IMR-90 (cell line): Measurements from ENCODE around the gene HNRNPUL1. TPM values are rescaled to one million over a fixed set of nuclear protein-coding genes. Genes with fewer than 3 reads are reported as not detected.

Experiments used
- ATAC-seq: fragments of 200-7000 bp; cut with Tn5 transposase; 2 replicates; pipeline ENCODE4 v1.9.1; 2020; ENCODE audit warnings: low read depth, mild to moderate bottlenecking, moderate library complexity
- BruUV-seq: library from RNA; stranded (reverse); fragments of 400-500 nt; replicated peaks from 2 replicates; lab custom pipeline; 2021; lab: Mats Ljungman, UMichigan
- CTCF ChIA-PET: fragments of 300-600 bp; formaldehyde crosslinking; extraction: SDS; loops from one replicate; lab custom pipeline; 2021; ENCODE audit warnings: antibody characterized with exemption; lab: Yijun Ruan, JAX
- POLR2A ChIA-PET: fragments of 300-600 bp; sonication (Branson Sonifier 250); formaldehyde crosslinking; loops from one replicate; lab custom pipeline; 2022; ENCODE audit warnings: antibody characterized with exemption; ENCODE audit not compliant: unreplicated experiment; lab: Charles Lee
- DNase-seq: peaks from one replicate; pipeline ENCODE4 v3.0.0; 2013
- H2AFZ ChIP-seq: replicated peaks from 2 replicates; pipeline ENCODE3; 2013; ENCODE audit warnings: low read length, mild to moderate bottlenecking; ENCODE audit not compliant: poor library complexity
- H2AK5ac ChIP-seq: 2 replicates; pipeline ENCODE4 v1.6.1; 2013; ENCODE audit warnings: low read depth, low read length, inconsistent platforms
- H2AK9ac ChIP-seq: replicated peaks from 2 replicates; pipeline ENCODE3; 2013; ENCODE audit warnings: mild to moderate bottlenecking, low read depth, low read length, moderate library complexity; ENCODE audit not compliant: poor library complexity
- H2BK120ac ChIP-seq: 2 replicates; pipeline ENCODE4 v1.6.1; 2013; ENCODE audit warnings: low read depth, low read length, inconsistent platforms
- H2BK15ac ChIP-seq: 3 replicates; pipeline ENCODE4 v1.6.1; 2013; ENCODE audit warnings: low read depth, low read length, inconsistent platforms
- H2BK20ac ChIP-seq: 2 replicates; pipeline ENCODE4 v1.6.1; 2013; ENCODE audit warnings: low read depth, mild to moderate bottlenecking, inconsistent platforms, low read length, moderate library complexity
- H2BK5ac ChIP-seq: 2 replicates; pipeline ENCODE4 v1.6.1; 2013; ENCODE audit warnings: mild to moderate bottlenecking, low read depth, low read length, inconsistent platforms; ENCODE audit not compliant: poor library complexity, severe bottlenecking
- H3K14ac ChIP-seq: replicated peaks from 2 replicates; pipeline ENCODE4 v1.6.1; 2013; ENCODE audit warnings: low read depth, low read length, inconsistent platforms
- H3K18ac ChIP-seq: 2 replicates; pipeline ENCODE4 v1.6.1; 2013; ENCODE audit warnings: low read depth, low read length, control low read depth
- H3K23ac ChIP-seq: 2 replicates; pipeline ENCODE4 v1.6.1; 2013; ENCODE audit warnings: low read depth, low read length, inconsistent platforms
- H3K27ac ChIP-seq: 2 replicates; pipeline ENCODE4 v1.5.1; 2013; ENCODE audit warnings: mild to moderate bottlenecking, control low read depth, low read length; ENCODE audit not compliant: insufficient read depth
- H3K27me3 ChIP-seq: 2 replicates; pipeline ENCODE4 v1.6.1; 2013; ENCODE audit warnings: low read length; ENCODE audit not compliant: control insufficient read depth, insufficient read depth
- H3K36me3 ChIP-seq: 2 replicates; pipeline ENCODE4 v1.6.1; 2013; ENCODE audit warnings: low read length, mixed read lengths; ENCODE audit not compliant: control insufficient read depth, insufficient read depth
- H3K4ac ChIP-seq: 2 replicates; pipeline ENCODE4 v1.6.1; 2013; ENCODE audit warnings: low read depth, low read length, inconsistent platforms
- H3K4me1 ChIP-seq: 2 replicates; pipeline ENCODE4 v1.6.1; 2013; ENCODE audit warnings: low read length, mixed read lengths; ENCODE audit not compliant: control insufficient read depth, insufficient read depth
- H3K4me2 ChIP-seq: 2 replicates; pipeline ENCODE4 v1.6.1; 2013; ENCODE audit warnings: low read depth, mild to moderate bottlenecking, control low read depth, low read length, moderate library complexity
- H3K4me3 ChIP-seq: 2 replicates; pipeline ENCODE4 v1.5.1; 2013; ENCODE audit warnings: low read depth, mild to moderate bottlenecking, control low read depth, low read length, moderate library complexity; ENCODE audit not compliant: insufficient read depth
- H3K56ac ChIP-seq: 2 replicates; pipeline ENCODE4 v1.6.1; 2013; ENCODE audit warnings: low read length, inconsistent platforms; ENCODE audit not compliant: insufficient read depth; ENCODE audit errors: extremely low read depth
- H3K79me1 ChIP-seq, 2 experiments: 2 replicates each; pipeline ENCODE4 v1.6.1; 2013; ENCODE audit warnings: low read length in 2 of 2, inconsistent platforms in 1 of 2, low read depth in 1 of 2
- H3K9ac ChIP-seq: 2 replicates; pipeline ENCODE4 v1.6.1; 2013; ENCODE audit warnings: low read depth, low read length, control low read depth
- H3K9me1 ChIP-seq: 2 replicates; pipeline ENCODE4 v1.6.1; 2013; ENCODE audit warnings: low read length, inconsistent platforms; ENCODE audit not compliant: insufficient read depth
- H3K9me3 ChIP-seq: 2 replicates; pipeline ENCODE4 v1.6.1; 2013; ENCODE audit warnings: low read length; ENCODE audit not compliant: control insufficient read depth, insufficient read depth
- H4K20me1 ChIP-seq: 2 replicates; pipeline ENCODE4 v1.6.1; 2013; ENCODE audit warnings: low read length, inconsistent platforms; ENCODE audit not compliant: insufficient read depth
- H4K5ac ChIP-seq: 2 replicates; pipeline ENCODE4 v1.6.1; 2013; ENCODE audit warnings: mild to moderate bottlenecking, low read depth, low read length, control low read depth
- H4K8ac ChIP-seq, 2 experiments: 2 replicates each; pipeline ENCODE4 v1.6.1; 2013; ENCODE audit warnings: low read depth in 2 of 2, low read length in 2 of 2, control low read depth in 1 of 2, inconsistent platforms in 1 of 2
- H4K91ac ChIP-seq: 2 replicates; pipeline ENCODE4 v1.6.1; 2013; ENCODE audit warnings: low read depth, low read length, inconsistent platforms; ENCODE audit not compliant: insufficient read depth
- BHLHE40 ChIP-seq: fragments of 150-350 bp; IDR thresholded peaks from 2 replicates; pipeline ENCODE4 v1.6.1; 2016; ENCODE audit warnings: mild to moderate bottlenecking, low read depth, low read length
- CHD1 ChIP-seq: IDR thresholded peaks from 2 replicates; pipeline ENCODE4 v1.6.1; 2012; ENCODE audit warnings: low read depth, low read length, improper control_type of control experiment
- MAFK ChIP-seq: IDR thresholded peaks from 2 replicates; pipeline ENCODE4 v1.6.1; 2012; ENCODE audit warnings: low read depth, low read length, improper control_type of control experiment
- MAZ ChIP-seq: IDR thresholded peaks from 2 replicates; pipeline ENCODE4 v1.6.1; 2012; ENCODE audit warnings: low read depth, mild to moderate bottlenecking, low read length, improper control_type of control experiment, moderate library complexity, borderline replicate concordance
- NFE2L2 ChIP-seq: fragments of 150-350 bp; IDR thresholded peaks from 2 replicates; pipeline ENCODE4 v1.6.1; 2016; ENCODE audit warnings: low read depth, mild to moderate bottlenecking, low read length
- POLR2A ChIP-seq: IDR thresholded peaks from 2 replicates; pipeline ENCODE4 v1.6.1; 2012; ENCODE audit warnings: mild to moderate bottlenecking, low read depth, low read length
- RAD21 ChIP-seq: IDR thresholded peaks from 2 replicates; pipeline ENCODE4 v1.6.1; 2012; ENCODE audit warnings: low read length, improper control_type of control experiment
- RCOR1 ChIP-seq: IDR thresholded peaks from 2 replicates; pipeline ENCODE4 v1.6.1; 2012; ENCODE audit warnings: mild to moderate bottlenecking, low read length, improper control_type of control experiment; ENCODE audit not compliant: insufficient replicate concordance
- SMC3 ChIP-seq: fragments of 150-350 bp; IDR thresholded peaks from 2 replicates; pipeline ENCODE4 v1.6.1; 2016; ENCODE audit warnings: low read depth, mild to moderate bottlenecking, antibody characterized with exemption, low read length, moderate library complexity
- WGBS, 2 experiments: methylation state at CpG; one replicate each; pipeline versions ENCODE4 v1.1.5 to v1.1.7; 2013; ENCODE audit warnings: missing lambda C conversion rate in 2 of 2; ENCODE audit not compliant: insufficient read length in 1 of 2; ENCODE audit errors: extremely low coverage in 2 of 2; 5-methylcytosine and 5-hydroxymethylcytosine counted together
- dilution Hi-C: fragments of 300-500 bp; cut with HindIII; formaldehyde crosslinking; loops from one replicate; pipeline ENCODE4 v1.14.3; 2018; ENCODE audit warnings: low sequenced_read_pairs; ENCODE audit not compliant: unreplicated experiment
- in situ Hi-C: fragments of 300-500 bp; cut with MboI; formaldehyde crosslinking; loops from 3 replicates; pipeline ENCODE4 v1.14.3; 2019; ENCODE audit warnings: low sequenced_read_pairs, inconsistent platforms, mixed read lengths
- intact Hi-C: fragments of 100-400 bp; cut with micrococcal nuclease; formaldehyde crosslinking; loops from 2 replicates; pipeline ENCODE4 v1.10.0; 2022
- polyA plus RNA-seq, 3 experiments: library from polyadenylated mRNA; depleted of rRNA; stranded (reverse); fragments of >200 nt; gene quantifications; 2 replicates each; pipeline ENCODE4 v1.2.3, GENCODE V29; 2012; ENCODE audit warnings: low replicate concordance in 1 of 3
- total RNA-seq: library from RNA; depleted of rRNA; stranded (reverse); fragments of >200 nt; gene quantifications from 2 replicates; pipeline ENCODE4 v1.2.3, GENCODE V29; 2012
- TF ChIP-seq, protein P1 (sequence below): conservative IDR thresholded peaks from 2 replicates; pipeline ENCODE4 v1.5.1; 2012; ENCODE audit warnings: mild to moderate bottlenecking, low read depth, low read length, improper control_type of control experiment
- TF ChIP-seq, protein P2 (sequence below): fragments of 150-350 bp; IDR thresholded peaks from 2 replicates; pipeline ENCODE4 v1.6.1; 2017; ENCODE audit warnings: mild to moderate bottlenecking, antibody characterized with exemption, low read length, low read depth
- TF ChIP-seq, protein P3 (sequence below): fragments of 150-350 bp; IDR thresholded peaks from 2 replicates; pipeline ENCODE4 v1.6.1; 2016; ENCODE audit warnings: low read depth, mild to moderate bottlenecking, low read length, moderate library complexity, borderline replicate concordance

Gene HNRNPUL1
- total and polyA plus RNA-seq, 2 of the 4 experiments (the other 2 are of a cell fraction), result 50.7 to 67.3 TPM

DNA sequence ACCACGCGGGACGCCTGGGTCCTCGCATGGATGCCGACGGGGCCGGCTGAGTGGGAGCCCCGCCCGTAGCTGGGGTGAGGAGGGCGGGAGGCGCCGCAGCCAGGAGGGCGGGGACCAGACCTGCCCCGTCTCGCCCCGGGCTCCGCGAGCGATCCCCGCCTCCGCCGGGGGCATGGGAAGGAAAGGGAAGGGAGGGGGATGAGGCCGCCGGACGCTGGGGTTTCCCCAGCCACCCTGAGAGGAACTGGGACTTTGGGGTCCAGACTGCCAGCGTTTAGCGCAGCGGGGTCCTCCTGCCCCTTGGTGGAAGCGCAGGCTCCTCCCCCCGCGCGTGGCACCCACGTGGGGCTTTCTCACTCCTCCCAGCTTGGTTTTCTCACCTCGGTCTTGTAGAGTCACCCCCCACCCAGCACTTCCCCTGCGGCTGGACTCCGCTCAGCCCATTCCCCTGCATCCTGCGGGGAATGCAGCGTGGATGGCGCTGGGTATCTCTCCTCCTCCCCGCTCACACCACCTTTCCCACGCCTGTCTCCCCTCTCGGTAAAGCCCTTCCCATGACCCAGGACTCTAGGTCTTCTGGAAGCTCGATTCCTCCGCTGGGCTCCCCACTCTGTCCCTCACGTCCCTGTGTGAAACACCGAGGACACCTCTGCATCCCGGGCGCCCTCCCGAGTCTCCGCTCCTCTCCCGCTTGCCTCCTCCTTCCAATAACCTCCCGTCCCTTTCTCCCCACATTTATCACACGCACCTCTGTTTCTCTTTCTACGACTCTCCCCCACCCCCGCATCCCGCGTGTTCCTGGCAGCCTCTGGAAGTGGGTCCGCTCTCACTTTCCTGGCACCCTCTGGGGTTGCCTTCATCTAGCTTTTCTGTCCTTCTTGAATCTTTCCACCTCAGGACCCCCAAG lies 87.4 kb downstream of the HNRNPUL1 start:
- H3K18ac ChIP-seq, result peak overlapping the region; percentile 26; the same call in 1 of the 2 replicates
- H4K8ac ChIP-seq, result peak overlapping the region in 1 of 2 experiments; percentile 28; a peak in 1 of 4 replicates
- H3K23ac ChIP-seq, result peak overlapping the region; percentile 79
- peak overlapping the region; percentile 43; the same call in 1 of the 2 replicates for H3K56ac ChIP-seq
- peak overlapping the region; percentile 68 for H2AK5ac ChIP-seq
- peak overlapping the region; percentile 98 for H3K4me2 ChIP-seq
- H2BK120ac ChIP-seq, result peak overlapping the region; percentile 52; the same call in 1 of the 2 replicates
- in situ Hi-C loops (no loop called here), intact Hi-C loops (loop anchor here (1.0 to 5.0 kb wide), 4 partner anchors 28 to 89 kb away; partner anchors contain the start of genes BCKDHA, CCDC97, EXOSC5 and HNRNPUL1), dilution Hi-C loops (no loop called here)
- H3K79me1 ChIP-seq, result peaks cover 19 to 61% of the 10 kb centered on the region in 2 experiments; a peak in 3 of 4 replicates
- peak overlapping the region; percentile 39 for H4K91ac ChIP-seq
- ChIA-PET POLR2A (interaction anchor here (0.6 to 0.8 kb wide), 2 partner anchors 29 to 314 kb away, joined by 3 to 7 read pairs; no protein-coding TSS in a partner anchor), CTCF (interaction anchor here (0.9 to 1.0 kb wide), 2 partner anchors 27 to 30 kb away, joined by 3 to 4 read pairs; no protein-coding TSS in a partner anchor)
- peak overlapping the region; percentile 90 for H3K9ac ChIP-seq
- H3K14ac ChIP-seq, result peak overlapping the region; percentile 88
- peaks cover 4% of the 10 kb centered on the region for H3K36me3 ChIP-seq
- no TSS peak for BruUV-seq
- DNase-seq (peak; percentile 42), ATAC-seq (peak; percentile 43)
- H4K5ac ChIP-seq, result no peak overlapping the region
- peaks cover 56% of the 10 kb centered on the region for H4K20me1 ChIP-seq
- H2BK20ac ChIP-seq, result no peak overlapping the region
- peak overlapping the region; percentile 32 for H2BK5ac ChIP-seq
- no peaks in the 10 kb centered on the region for H3K9me3 ChIP-seq
- no peaks in the 10 kb centered on the region for H3K9me1 ChIP-seq
- H2BK15ac ChIP-seq, result no peak overlapping the region
- no peaks in the 10 kb centered on the region for H3K27me3 ChIP-seq
- H3K27ac ChIP-seq, result peak overlapping the region; percentile 47
- peak overlapping the region; percentile 73 for H3K4ac ChIP-seq
- peak overlapping the region; percentile 91 for H2AFZ ChIP-seq
- H3K4me1 ChIP-seq, result no peaks in the 10 kb centered on the region
- peak overlapping the region; percentile 76 for H3K4me3 ChIP-seq
- peak overlapping the region; percentile 98 for H2AK9ac ChIP-seq
- WGBS, 2 experiments, result 1% methylated on average over 28 of the region's 58 CpGs; no CpG with 5 or more reads in 1 of the 2 experiments
- TF ChIP-seq MAZ (peak; percentile 76; the same call in 1 of the 2 replicates), NFE2L2 (no peak), POLR2A (peak; percentile 74; the same call in 1 of the 2 replicates), BHLHE40 (peak; percentile 30; the same call in 1 of the 2 replicates), MAFK (no peak), CHD1 (no peak; the same call in 1 of the 2 replicates), RAD21 (no peak), SMC3 (no peak), RCOR1 (no peak)
- TF ChIP-seq, protein P1, sequence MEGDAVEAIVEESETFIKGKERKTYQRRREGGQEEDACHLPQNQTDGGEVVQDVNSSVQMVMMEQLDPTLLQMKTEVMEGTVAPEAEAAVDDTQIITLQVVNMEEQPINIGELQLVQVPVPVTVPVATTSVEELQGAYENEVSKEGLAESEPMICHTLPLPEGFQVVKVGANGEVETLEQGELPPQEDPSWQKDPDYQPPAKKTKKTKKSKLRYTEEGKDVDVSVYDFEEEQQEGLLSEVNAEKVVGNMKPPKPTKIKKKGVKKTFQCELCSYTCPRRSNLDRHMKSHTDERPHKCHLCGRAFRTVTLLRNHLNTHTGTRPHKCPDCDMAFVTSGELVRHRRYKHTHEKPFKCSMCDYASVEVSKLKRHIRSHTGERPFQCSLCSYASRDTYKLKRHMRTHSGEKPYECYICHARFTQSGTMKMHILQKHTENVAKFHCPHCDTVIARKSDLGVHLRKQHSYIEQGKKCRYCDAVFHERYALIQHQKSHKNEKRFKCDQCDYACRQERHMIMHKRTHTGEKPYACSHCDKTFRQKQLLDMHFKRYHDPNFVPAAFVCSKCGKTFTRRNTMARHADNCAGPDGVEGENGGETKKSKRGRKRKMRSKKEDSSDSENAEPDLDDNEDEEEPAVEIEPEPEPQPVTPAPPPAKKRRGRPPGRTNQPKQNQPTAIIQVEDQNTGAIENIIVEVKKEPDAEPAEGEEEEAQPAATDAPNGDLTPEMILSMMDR, result no peak
- TF ChIP-seq, protein P2, sequence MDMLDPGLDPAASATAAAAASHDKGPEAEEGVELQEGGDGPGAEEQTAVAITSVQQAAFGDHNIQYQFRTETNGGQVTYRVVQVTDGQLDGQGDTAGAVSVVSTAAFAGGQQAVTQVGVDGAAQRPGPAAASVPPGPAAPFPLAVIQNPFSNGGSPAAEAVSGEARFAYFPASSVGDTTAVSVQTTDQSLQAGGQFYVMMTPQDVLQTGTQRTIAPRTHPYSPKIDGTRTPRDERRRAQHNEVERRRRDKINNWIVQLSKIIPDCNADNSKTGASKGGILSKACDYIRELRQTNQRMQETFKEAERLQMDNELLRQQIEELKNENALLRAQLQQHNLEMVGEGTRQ, result peak; percentile 85
- TF ChIP-seq, protein P3, sequence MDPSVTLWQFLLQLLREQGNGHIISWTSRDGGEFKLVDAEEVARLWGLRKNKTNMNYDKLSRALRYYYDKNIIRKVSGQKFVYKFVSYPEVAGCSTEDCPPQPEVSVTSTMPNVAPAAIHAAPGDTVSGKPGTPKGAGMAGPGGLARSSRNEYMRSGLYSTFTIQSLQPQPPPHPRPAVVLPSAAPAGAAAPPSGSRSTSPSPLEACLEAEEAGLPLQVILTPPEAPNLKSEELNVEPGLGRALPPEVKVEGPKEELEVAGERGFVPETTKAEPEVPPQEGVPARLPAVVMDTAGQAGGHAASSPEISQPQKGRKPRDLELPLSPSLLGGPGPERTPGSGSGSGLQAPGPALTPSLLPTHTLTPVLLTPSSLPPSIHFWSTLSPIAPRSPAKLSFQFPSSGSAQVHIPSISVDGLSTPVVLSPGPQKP, result no peak
